Spleen (tissue), 11 donors: Measurements from ENCODE around the gene SMARCA2. TPM values are rescaled to one million over a fixed set of nuclear protein-coding genes. Genes with fewer than 3 reads are reported as not detected.

Source experiments
- DNase-seq: peaks from one replicate; pipeline ENCODE4 v3.0.0-alpha.2; 2020
- H3K27ac ChIP-seq, 8 donors: fragments of 200-600 bp; sonication (generic) in 7 of 8; 1 replicate in 4 of 8; 2 replicates in 4 of 8; pipeline versions ENCODE4 v1.5.0 to v1.8.0; 2016 to 2021; ENCODE audit warnings: inconsistent platforms in 4 of 8, mild to moderate bottlenecking in 4 of 8, moderate library complexity in 1 of 8
- H3K27me3 ChIP-seq, 7 donors: fragments of 200-600 bp; sonication (generic) in 6 of 7; replicated peaks in 1 of 7; 1 replicate in 4 of 7; 2 replicates in 3 of 7; pipeline versions ENCODE4 v1.5.0 to v1.8.0; 2016 to 2021; ENCODE audit warnings: inconsistent platforms in 3 of 7, mild to moderate bottlenecking in 1 of 7
- H3K36me3 ChIP-seq, 6 donors: fragments of 200-600 bp; sonication (generic) in 5 of 6; 1 replicate in 4 of 6; 2 replicates in 2 of 6; pipeline versions ENCODE4 v1.5.0 to v1.8.0; 2016 to 2021; ENCODE audit warnings: inconsistent platforms in 2 of 6
- H3K4me1 ChIP-seq, 6 donors: fragments of 200-600 bp; sonication (generic) in 5 of 6; 1 replicate in 3 of 6; 2 replicates in 3 of 6; pipeline versions ENCODE4 v1.5.0 to v1.8.0; 2016 to 2021; ENCODE audit warnings: inconsistent platforms in 3 of 6
- H3K4me3 ChIP-seq, 8 donors: fragments of 200-600 bp; sonication (generic) in 7 of 8; 1 replicate in 4 of 8; 2 replicates in 4 of 8; pipeline versions ENCODE4 v1.5.0 to v1.8.0; 2016 to 2021; ENCODE audit warnings: inconsistent platforms in 4 of 8, mild to moderate bottlenecking in 4 of 8, moderate library complexity in 2 of 8
- H3K9me3 ChIP-seq, 8 donors: fragments of 200-600 bp; sonication (generic) in 7 of 8; 1 replicate in 4 of 8; 2 replicates in 4 of 8; pipeline versions ENCODE4 v1.5.0 to v1.8.0; 2016 to 2021; ENCODE audit warnings: inconsistent platforms in 4 of 8
- CTCF ChIP-seq, 11 experiments: fragments of 200-600 bp in 7 of 11; fragments of 450-650 bp in 4 of 11; sonication (generic) in 4 of 11; IDR thresholded peaks in 8 of 11; conservative IDR thresholded peaks in 3 of 11; 1 replicate in 7 of 11; 2 replicates in 4 of 11; pipeline versions ENCODE4 v1.4.0 to v1.8.0; 2016 to 2021; ENCODE audit warnings: antibody characterized with exemption in 11 of 11, inconsistent platforms in 4 of 11, mild to moderate bottlenecking in 1 of 11
- POLR2A ChIP-seq, 3 donors: fragments of 450-650 bp; IDR thresholded peaks; one replicate each; pipeline ENCODE4 v1.5.1; 2017; ENCODE audit warnings: antibody characterized with exemption in 3 of 3, mild to moderate bottlenecking in 1 of 3
- POLR2AphosphoS5 ChIP-seq, 3 donors: sonication (generic); formaldehyde crosslinking; IDR thresholded peaks; one replicate each; pipeline ENCODE4 v1.5.1; 2017; ENCODE audit warnings: antibody characterized with exemption in 3 of 3
- WGBS, 5 donors: extraction: QIAGEN DNeasy Blood & Tissue Kit in 3 of 5; methylation state at CpG; one replicate each; pipeline versions ENCODE4 v1.1.5 to v1.1.7; 2013 to 2018; 5-methylcytosine and 5-hydroxymethylcytosine counted together
- intact Hi-C: fragments of 100-400 bp; cut with DNase I; formaldehyde crosslinking; loops from one replicate; pipeline ENCODE4 v1.15.0; 2023; ENCODE audit warnings: low total_unique reads
- polyA plus RNA-seq, 3 donors: library from polyadenylated mRNA; stranded (reverse); fragments of 200-250 nt; gene quantifications; one replicate each; pipeline ENCODE4 v1.2.1, GENCODE V29; 2013
- total RNA-seq, 7 donors: library from RNA; depleted of rRNA in 3 of 7; stranded (reverse); fragments of >200 nt in 3 of 7; fragmentation: NEBNext Ultra II Directional in 4 of 7; extraction: Animal tissue kit (Norgen Biotek cat#: 25700) in 4 of 7; gene quantifications; one replicate each; pipeline versions ENCODE4 v1.1.0 to v1.2.1, GENCODE V29; 2016 to 2021
- donor health status: healthy with polysubstance abuse.
- donor health status: DM: no; HTN: no; CAD: no; lungs with moderate emphysema.
- donor health status: DM: no; HTN: no; CAD: no.
- donor health status: Bipolar disorder and iron deficiency.
- donor health status: healthy.
- donor health status: DM: no; HTN: no; CAD: no.
- donor health status: DM: yes; HTN: yes; CAD: no.

The SMARCA2 gene
- total and polyA plus RNA-seq, 10 donors, result 41.9 to 252 (median 186) TPM

- H3K4me1 ChIP-seq, result no peaks in the 10 kb centered on the region
- DNase-seq, result no peak
- no peaks in the 10 kb centered on the region for H3K36me3 ChIP-seq
- H3K4me3 ChIP-seq, result no peak overlapping the region
- 79 to 94% (median 91%) methylated on average over 2 of the region's 2 CpGs for WGBS, 5 donors
- intact Hi-C loops, result no loop called here
- TF ChIP-seq POLR2A (IDR thresholded peaks at IDR 0.05) (no peak), CTCF (IDR thresholded peaks at IDR 0.05 in 8 of 11, conservative IDR thresholded peaks at IDR 0.05 in 3 of 11) (no peak)
- no peaks in the 10 kb centered on the region for H3K27me3 ChIP-seq
- H3K9me3 ChIP-seq, result no peaks in the 10 kb centered on the region
- H3K27ac ChIP-seq, result no peak overlapping the region
Measured at GRCh38 chr9:1989500-1989899, 25.6 kb upstream of the SMARCA2 start.

DNA sequence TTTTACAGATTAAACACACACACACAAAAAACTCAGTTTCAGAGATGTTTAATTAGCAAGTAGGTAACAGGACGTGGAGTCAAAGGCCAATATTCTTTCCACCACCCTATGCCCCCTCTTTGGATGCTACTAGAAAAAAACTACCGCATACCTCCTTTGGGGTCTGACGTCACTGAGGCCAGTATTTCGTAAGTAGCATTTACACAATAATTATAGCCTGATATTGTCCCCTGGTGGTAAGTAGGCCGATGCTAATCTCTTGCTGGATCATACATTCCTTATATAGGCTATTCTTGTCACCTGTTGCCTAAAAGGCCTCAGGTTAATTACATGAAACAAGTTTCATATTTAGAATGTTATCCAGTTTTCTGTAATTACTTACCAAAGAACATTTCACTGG is 21.0 kb upstream of the SMARCA2 start:
- Histone ChIP-seq H3K27me3 (no peaks in the 10 kb centered on the region), H3K4me3 (no peak overlapping the region), H3K9me3 (no peaks in the 10 kb centered on the region), H3K36me3 (no peaks in the 10 kb centered on the region), H3K4me1 (no peaks in the 10 kb centered on the region), H3K27ac (no peak overlapping the region)
- DNase-seq, result no peak
- WGBS, 5 donors, result 67 to 85% (median 72%) methylated on average over 5 of the region's 5 CpGs
- TF ChIP-seq POLR2AphosphoS5 (IDR thresholded peaks at IDR 0.05) (no peak), POLR2A (IDR thresholded peaks at IDR 0.05) (no peak), CTCF (IDR thresholded peaks at IDR 0.05 in 8 of 11, conservative IDR thresholded peaks at IDR 0.05 in 3 of 11) (no peak)
- intact Hi-C loops, result no loop called here

DNA sequence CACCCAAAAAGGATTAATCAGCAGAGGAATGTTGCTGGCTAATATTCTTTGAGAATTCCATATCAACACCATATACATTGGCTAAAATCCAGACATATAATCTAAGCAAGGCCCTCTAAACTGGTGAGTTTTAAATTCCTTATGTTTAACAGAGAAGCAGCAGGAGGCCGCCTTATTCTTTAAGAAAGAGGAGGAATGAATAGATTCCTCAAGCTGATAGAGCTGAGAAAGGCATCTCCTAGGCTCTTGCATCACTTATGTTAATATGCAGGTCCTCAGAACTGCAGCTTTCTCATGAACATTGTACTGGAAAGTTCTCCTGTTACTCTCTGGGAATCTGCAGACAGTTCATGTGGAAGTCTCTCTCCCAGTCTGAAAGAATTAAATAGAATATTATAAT is 20.1 kb upstream of the SMARCA2 start:
- 82 to 100% (median 91%) methylated on average over 1 of the region's 1 CpG for WGBS, 5 donors
- Histone ChIP-seq H3K36me3 (no peaks in the 10 kb centered on the region), H3K4me3 (no peak overlapping the region), H3K9me3 (no peaks in the 10 kb centered on the region), H3K27me3 (no peaks in the 10 kb centered on the region), H3K4me1 (no peaks in the 10 kb centered on the region), H3K27ac (no peak overlapping the region)
- no peak for TF ChIP-seq POLR2AphosphoS5 (IDR thresholded peaks at IDR 0.05)
- no peak for TF ChIP-seq CTCF (IDR thresholded peaks at IDR 0.05 in 8 of 11, conservative IDR thresholded peaks at IDR 0.05 in 3 of 11)
- TF ChIP-seq POLR2A (IDR thresholded peaks at IDR 0.05), result no peak
- intact Hi-C loops, result no loop called here
- DNase-seq, result no peak

- H3K9me3 ChIP-seq, result no peaks in the 10 kb centered on the region
- H3K36me3 ChIP-seq, result no peaks in the 10 kb centered on the region
- intact Hi-C loops, result no loop called here
- H3K27ac ChIP-seq, result no peak overlapping the region
- 89 to 93% (median 92%) methylated on average over 6 of the region's 6 CpGs for WGBS, 5 donors
- H3K27me3 ChIP-seq, result no peaks in the 10 kb centered on the region
- H3K4me1 ChIP-seq, result no peaks in the 10 kb centered on the region
- no peak overlapping the region for H3K4me3 ChIP-seq
- TF ChIP-seq CTCF (IDR thresholded peaks at IDR 0.05 in 8 of 11, conservative IDR thresholded peaks at IDR 0.05 in 3 of 11), result no peak
- TF ChIP-seq POLR2AphosphoS5 (IDR thresholded peaks at IDR 0.05), result no peak
- no peak for TF ChIP-seq POLR2A (IDR thresholded peaks at IDR 0.05)
- DNase-seq, result no peak
Measured at GRCh38 chr9:1996156-1996555, 19.0 kb upstream of the SMARCA2 start.
